ENCODE results near the gene UPF3A.

- TF ChIP-seq EZH2phosphoT487 (IDR thresholded peaks at IDR 0.05; ENCODE audit: insufficient read depth, low read depth) (no peak), EZH2 (IDR thresholded peaks at IDR 0.05; ENCODE audit: insufficient read depth, poor library complexity, severe bottlenecking) (no peak)
Measured at GRCh38 chr13:114310956-114311355, 29.6 kb downstream of the UPF3A start.
